IMR-90 (cell line): ENCODE measurements around the gene ENHO. TPM values are rescaled to one million over a fixed set of nuclear protein-coding genes. Genes with fewer than 3 reads are reported as not detected.

ENCODE experiments used
- ATAC-seq: fragments of 200-7000 bp; cut with Tn5 transposase; 2 replicates; pipeline ENCODE4 v1.9.1; 2020; ENCODE audit warnings: low read depth, mild to moderate bottlenecking, moderate library complexity
- BruUV-seq: library from RNA; stranded (reverse); fragments of 400-500 nt; replicated peaks from 2 replicates; lab custom pipeline; 2021; lab: Mats Ljungman, UMichigan
- CTCF ChIA-PET: fragments of 300-600 bp; formaldehyde crosslinking; extraction: SDS; loops from one replicate; lab custom pipeline; 2021; ENCODE audit warnings: antibody characterized with exemption; lab: Yijun Ruan, JAX
- POLR2A ChIA-PET: fragments of 300-600 bp; sonication (Branson Sonifier 250); formaldehyde crosslinking; loops from one replicate; lab custom pipeline; 2022; ENCODE audit warnings: antibody characterized with exemption; ENCODE audit not compliant: unreplicated experiment; lab: Charles Lee
- DNase-seq: peaks from one replicate; pipeline ENCODE4 v3.0.0; 2013
- H2AFZ ChIP-seq: replicated peaks from 2 replicates; pipeline ENCODE3; 2013; ENCODE audit warnings: low read length, mild to moderate bottlenecking; ENCODE audit not compliant: poor library complexity
- H2AK5ac ChIP-seq: 2 replicates; pipeline ENCODE4 v1.6.1; 2013; ENCODE audit warnings: low read depth, low read length, inconsistent platforms
- H2AK9ac ChIP-seq: replicated peaks from 2 replicates; pipeline ENCODE3; 2013; ENCODE audit warnings: mild to moderate bottlenecking, low read depth, low read length, moderate library complexity; ENCODE audit not compliant: poor library complexity
- H2BK120ac ChIP-seq: 2 replicates; pipeline ENCODE4 v1.6.1; 2013; ENCODE audit warnings: low read depth, low read length, inconsistent platforms
- H2BK15ac ChIP-seq: 3 replicates; pipeline ENCODE4 v1.6.1; 2013; ENCODE audit warnings: low read depth, low read length, inconsistent platforms
- H2BK20ac ChIP-seq: 2 replicates; pipeline ENCODE4 v1.6.1; 2013; ENCODE audit warnings: low read depth, mild to moderate bottlenecking, inconsistent platforms, low read length, moderate library complexity
- H2BK5ac ChIP-seq: 2 replicates; pipeline ENCODE4 v1.6.1; 2013; ENCODE audit warnings: mild to moderate bottlenecking, low read depth, low read length, inconsistent platforms; ENCODE audit not compliant: poor library complexity, severe bottlenecking
- H3K14ac ChIP-seq: replicated peaks from 2 replicates; pipeline ENCODE4 v1.6.1; 2013; ENCODE audit warnings: low read depth, low read length, inconsistent platforms
- H3K18ac ChIP-seq: 2 replicates; pipeline ENCODE4 v1.6.1; 2013; ENCODE audit warnings: low read depth, low read length, control low read depth
- H3K23ac ChIP-seq: 2 replicates; pipeline ENCODE4 v1.6.1; 2013; ENCODE audit warnings: low read depth, low read length, inconsistent platforms
- H3K27ac ChIP-seq: 2 replicates; pipeline ENCODE4 v1.5.1; 2013; ENCODE audit warnings: mild to moderate bottlenecking, control low read depth, low read length; ENCODE audit not compliant: insufficient read depth
- H3K27me3 ChIP-seq: 2 replicates; pipeline ENCODE4 v1.6.1; 2013; ENCODE audit warnings: low read length; ENCODE audit not compliant: control insufficient read depth, insufficient read depth
- H3K36me3 ChIP-seq: 2 replicates; pipeline ENCODE4 v1.6.1; 2013; ENCODE audit warnings: low read length, mixed read lengths; ENCODE audit not compliant: control insufficient read depth, insufficient read depth
- H3K4ac ChIP-seq: 2 replicates; pipeline ENCODE4 v1.6.1; 2013; ENCODE audit warnings: low read depth, low read length, inconsistent platforms
- H3K4me1 ChIP-seq: 2 replicates; pipeline ENCODE4 v1.6.1; 2013; ENCODE audit warnings: low read length, mixed read lengths; ENCODE audit not compliant: control insufficient read depth, insufficient read depth
- H3K4me2 ChIP-seq: 2 replicates; pipeline ENCODE4 v1.6.1; 2013; ENCODE audit warnings: low read depth, mild to moderate bottlenecking, control low read depth, low read length, moderate library complexity
- H3K4me3 ChIP-seq: 2 replicates; pipeline ENCODE4 v1.5.1; 2013; ENCODE audit warnings: low read depth, mild to moderate bottlenecking, control low read depth, low read length, moderate library complexity; ENCODE audit not compliant: insufficient read depth
- H3K56ac ChIP-seq: 2 replicates; pipeline ENCODE4 v1.6.1; 2013; ENCODE audit warnings: low read length, inconsistent platforms; ENCODE audit not compliant: insufficient read depth; ENCODE audit errors: extremely low read depth
- H3K79me1 ChIP-seq, 2 experiments: 2 replicates each; pipeline ENCODE4 v1.6.1; 2013; ENCODE audit warnings: low read length in 2 of 2, inconsistent platforms in 1 of 2, low read depth in 1 of 2
- H3K9ac ChIP-seq: 2 replicates; pipeline ENCODE4 v1.6.1; 2013; ENCODE audit warnings: low read depth, low read length, control low read depth
- H3K9me1 ChIP-seq: 2 replicates; pipeline ENCODE4 v1.6.1; 2013; ENCODE audit warnings: low read length, inconsistent platforms; ENCODE audit not compliant: insufficient read depth
- H3K9me3 ChIP-seq: 2 replicates; pipeline ENCODE4 v1.6.1; 2013; ENCODE audit warnings: low read length; ENCODE audit not compliant: control insufficient read depth, insufficient read depth
- H4K20me1 ChIP-seq: 2 replicates; pipeline ENCODE4 v1.6.1; 2013; ENCODE audit warnings: low read length, inconsistent platforms; ENCODE audit not compliant: insufficient read depth
- H4K5ac ChIP-seq: 2 replicates; pipeline ENCODE4 v1.6.1; 2013; ENCODE audit warnings: mild to moderate bottlenecking, low read depth, low read length, control low read depth
- H4K8ac ChIP-seq, 2 experiments: 2 replicates each; pipeline ENCODE4 v1.6.1; 2013; ENCODE audit warnings: low read depth in 2 of 2, low read length in 2 of 2, control low read depth in 1 of 2, inconsistent platforms in 1 of 2
- H4K91ac ChIP-seq: 2 replicates; pipeline ENCODE4 v1.6.1; 2013; ENCODE audit warnings: low read depth, low read length, inconsistent platforms; ENCODE audit not compliant: insufficient read depth
- BHLHE40 ChIP-seq: fragments of 150-350 bp; IDR thresholded peaks from 2 replicates; pipeline ENCODE4 v1.6.1; 2016; ENCODE audit warnings: mild to moderate bottlenecking, low read depth, low read length
- CEBPB ChIP-seq: IDR thresholded peaks from 2 replicates; pipeline ENCODE4 v1.6.1; 2012; ENCODE audit warnings: low read depth, low read length, improper control_type of control experiment
- CTCF ChIP-seq: conservative IDR thresholded peaks from 2 replicates; pipeline ENCODE4 v1.5.1; 2012; ENCODE audit warnings: mild to moderate bottlenecking, low read depth, low read length, improper control_type of control experiment
- FOS ChIP-seq: fragments of 150-350 bp; IDR thresholded peaks from 2 replicates; pipeline ENCODE4 v1.6.1; 2016; ENCODE audit warnings: low read depth, low read length
- MAFK ChIP-seq: IDR thresholded peaks from 2 replicates; pipeline ENCODE4 v1.6.1; 2012; ENCODE audit warnings: low read depth, low read length, improper control_type of control experiment
- MAZ ChIP-seq: IDR thresholded peaks from 2 replicates; pipeline ENCODE4 v1.6.1; 2012; ENCODE audit warnings: low read depth, mild to moderate bottlenecking, low read length, improper control_type of control experiment, moderate library complexity, borderline replicate concordance
- MXI1 ChIP-seq: IDR thresholded peaks from 2 replicates; pipeline ENCODE4 v1.6.1; 2012; ENCODE audit warnings: low read depth, mild to moderate bottlenecking, low read length, moderate library complexity, borderline replicate concordance
- NFE2L2 ChIP-seq: fragments of 150-350 bp; IDR thresholded peaks from 2 replicates; pipeline ENCODE4 v1.6.1; 2016; ENCODE audit warnings: low read depth, mild to moderate bottlenecking, low read length
- POLR2A ChIP-seq: IDR thresholded peaks from 2 replicates; pipeline ENCODE4 v1.6.1; 2012; ENCODE audit warnings: mild to moderate bottlenecking, low read depth, low read length
- RAD21 ChIP-seq: IDR thresholded peaks from 2 replicates; pipeline ENCODE4 v1.6.1; 2012; ENCODE audit warnings: low read length, improper control_type of control experiment
- RFX5 ChIP-seq: IDR thresholded peaks from 2 replicates; pipeline ENCODE4 v1.8.0; 2012; ENCODE audit warnings: low read depth, mild to moderate bottlenecking, low read length, moderate library complexity
- whole genome bisulfite sequencing, 2 experiments: methylation state at CpG; one replicate each; pipeline versions ENCODE4 v1.1.5 to v1.1.7; 2013; ENCODE audit warnings: missing lambda C conversion rate in 2 of 2; ENCODE audit not compliant: insufficient read length in 1 of 2; ENCODE audit errors: extremely low coverage in 2 of 2; 5-methylcytosine and 5-hydroxymethylcytosine counted together
- dilution Hi-C: fragments of 300-500 bp; cut with HindIII; formaldehyde crosslinking; loops from one replicate; pipeline ENCODE4 v1.14.3; 2018; ENCODE audit warnings: low sequenced_read_pairs; ENCODE audit not compliant: unreplicated experiment
- in situ Hi-C: fragments of 300-500 bp; cut with MboI; formaldehyde crosslinking; loops from 3 replicates; pipeline ENCODE4 v1.14.3; 2019; ENCODE audit warnings: low sequenced_read_pairs, inconsistent platforms, mixed read lengths
- intact Hi-C: fragments of 100-400 bp; cut with micrococcal nuclease; formaldehyde crosslinking; loops from 2 replicates; pipeline ENCODE4 v1.10.0; 2022
- polyA plus RNA-seq, 3 experiments: library from polyadenylated mRNA; depleted of rRNA; stranded (reverse); fragments of >200 nt; gene quantifications; 2 replicates each; pipeline ENCODE4 v1.2.3, GENCODE V29; 2012; ENCODE audit warnings: low replicate concordance in 1 of 3
- total RNA-seq: library from RNA; depleted of rRNA; stranded (reverse); fragments of >200 nt; gene quantifications from 2 replicates; pipeline ENCODE4 v1.2.3, GENCODE V29; 2012
- TF ChIP-seq, protein P1 (sequence below): fragments of 150-350 bp; IDR thresholded peaks from 2 replicates; pipeline ENCODE4 v1.6.1; 2017; ENCODE audit warnings: mild to moderate bottlenecking, antibody characterized with exemption, low read length, low read depth

ENHO gene
- total and polyA plus RNA-seq, 2 of the 4 experiments (the other 2 are of a cell fraction) = not detected

- H3K27ac ChIP-seq = no peak overlapping the region
- TF ChIP-seq, protein P1, sequence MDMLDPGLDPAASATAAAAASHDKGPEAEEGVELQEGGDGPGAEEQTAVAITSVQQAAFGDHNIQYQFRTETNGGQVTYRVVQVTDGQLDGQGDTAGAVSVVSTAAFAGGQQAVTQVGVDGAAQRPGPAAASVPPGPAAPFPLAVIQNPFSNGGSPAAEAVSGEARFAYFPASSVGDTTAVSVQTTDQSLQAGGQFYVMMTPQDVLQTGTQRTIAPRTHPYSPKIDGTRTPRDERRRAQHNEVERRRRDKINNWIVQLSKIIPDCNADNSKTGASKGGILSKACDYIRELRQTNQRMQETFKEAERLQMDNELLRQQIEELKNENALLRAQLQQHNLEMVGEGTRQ = no peak
- TF ChIP-seq MXI1 (no peak), MAFK (no peak), BHLHE40 (no peak), POLR2A (no peak), RAD21 (no peak), MAZ (no peak), CTCF (no peak), RFX5 (no peak), FOS (no peak), NFE2L2 (no peak), CEBPB (no peak)
- no peak overlapping the region for H3K23ac ChIP-seq
- H3K9me1 ChIP-seq = no peaks in the 10 kb centered on the region
- WGBS, 2 experiments = 91% methylated on average over 6 of the region's 13 CpGs; no CpG with 5 or more reads in 1 of the 2 experiments
- ATAC-seq = no peak
- no peak overlapping the region for H3K4me3 ChIP-seq
- no peaks in the 10 kb centered on the region for H3K4me1 ChIP-seq
- no TSS peak for BruUV-seq
- H3K9me3 ChIP-seq = no peaks in the 10 kb centered on the region
- H3K79me1 ChIP-seq = no peaks in the 10 kb centered on the region
- no peak overlapping the region for H3K9ac ChIP-seq
- H2BK5ac ChIP-seq = no peak overlapping the region
- no peak overlapping the region for H2BK15ac ChIP-seq
- no peak overlapping the region for H3K56ac ChIP-seq
- H3K36me3 ChIP-seq = no peaks in the 10 kb centered on the region
- ChIA-PET CTCF (interaction anchor here (0.8 kb wide), 1 partner anchor 10 kb away, joined by 3 read pairs; no protein-coding TSS in a partner anchor), POLR2A (no interaction called here)
- no peak overlapping the region for H3K4me2 ChIP-seq
- H2BK20ac ChIP-seq = no peak overlapping the region
- no peak overlapping the region for H3K18ac ChIP-seq
- in situ Hi-C loops = loop anchor here (5.0 kb wide), 1 partner anchor 45 kb away; no protein-coding TSS in a partner anchor
- no peak overlapping the region for H3K14ac ChIP-seq
- no peak overlapping the region for H4K8ac ChIP-seq
- no peaks in the 10 kb centered on the region for H4K20me1 ChIP-seq
- dilution Hi-C loops = no loop called here
- no peak overlapping the region for H2BK120ac ChIP-seq
- no peak overlapping the region for H2AK5ac ChIP-seq
- no peak overlapping the region for H2AK9ac ChIP-seq
- H3K4ac ChIP-seq = no peak overlapping the region
- H4K91ac ChIP-seq = no peak overlapping the region
- H3K27me3 ChIP-seq = peaks cover 54% of the 10 kb centered on the region
- DNase-seq = no peak
- intact Hi-C loops = no loop called here
- no peak overlapping the region for H4K5ac ChIP-seq
- H2AFZ ChIP-seq = no peak overlapping the region
Observed at GRCh38 chr9:34552606-34552981, 29.8 kb upstream of the ENHO start.
